Stomach (tissue), 9 donors: Measurements from ENCODE around the gene DRAP1. TPM values are rescaled to one million over a fixed set of nuclear protein-coding genes. Genes with fewer than 3 reads are reported as not detected.

Source experiments
- DNase-seq, 2 donors: peaks; one replicate each; pipeline versions ENCODE4 v3.0.0 to v3.0.0-alpha.2; 2013 to 2019
- H3K27ac ChIP-seq, 5 donors: fragments of 200-600 bp in 4 of 5; sonication (generic) in 4 of 5; one replicate each; pipeline ENCODE4 v1.5.1; 2013 to 2019; ENCODE audit warnings: mild to moderate bottlenecking in 1 of 5, moderate library complexity in 1 of 5
- H3K27me3 ChIP-seq, 3 donors: fragments of 200-600 bp; sonication (generic); one replicate each; pipeline ENCODE4 v1.5.1; 2017 to 2019; ENCODE audit warnings: mixed run types in 1 of 3
- H3K36me3 ChIP-seq, 4 donors: fragments of 200-600 bp; sonication (generic); 1 replicate in 3 of 4; 2 replicates in 1 of 4; pipeline ENCODE4 v1.5.1; 2016 to 2019
- H3K4me1 ChIP-seq, 4 donors: fragments of 200-600 bp; sonication (generic); one replicate each; pipeline ENCODE4 v1.5.1; 2016 to 2019
- H3K4me3 ChIP-seq, 4 donors: fragments of 200-600 bp; sonication (generic) in 3 of 4; one replicate each; pipeline ENCODE4 v1.5.1; 2016 to 2019; ENCODE audit warnings: mild to moderate bottlenecking in 1 of 4
- H3K9me3 ChIP-seq, 4 donors: fragments of 200-600 bp; sonication (generic); one replicate each; pipeline ENCODE4 v1.5.1; 2016 to 2019
- CTCF ChIP-seq, 7 experiments: fragments of 450-650 bp in 4 of 7; fragments of 200-600 bp in 3 of 7; sonication (generic) in 3 of 7; IDR thresholded peaks; one replicate each; pipeline ENCODE4 v1.5.1; 2016 to 2019; ENCODE audit warnings: antibody characterized with exemption in 7 of 7, control low read depth in 2 of 7, mild to moderate bottlenecking in 1 of 7
- EP300 ChIP-seq: sonication (generic); formaldehyde crosslinking; IDR thresholded peaks from one replicate; pipeline ENCODE4 v1.6.1; 2017; ENCODE audit warnings: antibody characterized with exemption
- POLR2A ChIP-seq, 4 donors: fragments of 450-650 bp; IDR thresholded peaks; one replicate each; pipeline ENCODE4 v1.6.1; 2016; ENCODE audit warnings: antibody characterized with exemption in 4 of 4, control low read depth in 2 of 4, mild to moderate bottlenecking in 1 of 4, moderate library complexity in 1 of 4
- POLR2AphosphoS5 ChIP-seq, 3 donors: sonication (generic); formaldehyde crosslinking; IDR thresholded peaks; one replicate each; pipeline ENCODE4 v1.6.1; 2016; ENCODE audit warnings: antibody characterized with exemption in 3 of 3
- WGBS, 5 donors: extraction: QIAGEN DNeasy Blood & Tissue Kit in 3 of 5; methylation state at CpG; one replicate each; pipeline versions ENCODE4 v1.1.5 to v1.1.7; 2013 to 2018; 5-methylcytosine and 5-hydroxymethylcytosine counted together
- intact Hi-C: fragments of 100-400 bp; cut with DNase I; formaldehyde crosslinking; loops from one replicate; pipeline ENCODE4 v1.15.1; 2023; ENCODE audit warnings: low total_unique reads
- polyA plus RNA-seq, 3 donors: library from polyadenylated mRNA; stranded (reverse); fragments of 200-250 nt; gene quantifications; one replicate each; pipeline ENCODE4 v1.2.3, GENCODE V29; 2013
- total RNA-seq, 5 donors: library from RNA; depleted of rRNA; stranded (reverse); fragments of >200 nt; gene quantifications; one replicate each; pipeline versions ENCODE4 v1.1.0 to v1.2.3, GENCODE V29; 2014 to 2016
- donor health status: healthy with polysubstance abuse.
- donor health status: Bipolar disorder and iron deficiency.
- donor health status: healthy.

Gene DRAP1
- total and polyA plus RNA-seq, 8 donors = 13.3 to 133 (median 64.0) TPM

- intact Hi-C loops = no loop called here
- DNase-seq = no peak
- Histone ChIP-seq H3K4me3 (no peak overlapping the region), H3K36me3 (no peaks in the 10 kb centered on the region), H3K27me3 (no peaks in the 10 kb centered on the region), H3K4me1 (peaks cover 5 to 12% (median 6%) of the 10 kb centered on the region in 4 donors), H3K27ac (no peak overlapping the region), H3K9me3 (no peaks in the 10 kb centered on the region)
- no peak for TF ChIP-seq POLR2AphosphoS5 (IDR thresholded peaks at IDR 0.05)
- TF ChIP-seq POLR2A (IDR thresholded peaks at IDR 0.05) = no peak
- TF ChIP-seq CTCF (IDR thresholded peaks at IDR 0.05) = no peak
- TF ChIP-seq EP300 = no peak
- WGBS, 5 donors = 76 to 84% (median 81%) methylated on average over 5 of the region's 5 CpGs
Observed at GRCh38 chr11:65906602-65907001, 12.6 kb upstream of the DRAP1 start.

GRCh38 chr11:65907878-65908277 lies 11.3 kb upstream of the DRAP1 start:
- Histone ChIP-seq H3K4me1 (peaks cover 11 to 25% (median 12%) of the 10 kb centered on the region in 4 donors), H3K27ac (no peak overlapping the region), H3K4me3 (no peak overlapping the region), H3K27me3 (no peaks in the 10 kb centered on the region), H3K9me3 (no peaks in the 10 kb centered on the region), H3K36me3 (no peaks in the 10 kb centered on the region)
- intact Hi-C loops = no loop called here
- TF ChIP-seq EP300 (no peak), POLR2AphosphoS5 (IDR thresholded peaks at IDR 0.05) (no peak), POLR2A (IDR thresholded peaks at IDR 0.05) (no peak), CTCF (IDR thresholded peaks at IDR 0.05) (no peak)
- 76 to 93% (median 89%) methylated on average over 6 of the region's 6 CpGs for WGBS, 5 donors
- DNase-seq = no peak

- peak in 1 of 7 experiments; percentile 22 for TF ChIP-seq CTCF (IDR thresholded peaks at IDR 0.05)
- peak in 2 of 3 donors; percentile 18 to 27 for TF ChIP-seq POLR2AphosphoS5 (IDR thresholded peaks at IDR 0.05)
- TF ChIP-seq EP300 = no peak
- H3K27ac ChIP-seq = peak overlapping the region; percentile 3 to 68 (median 21)
- H3K36me3 ChIP-seq = no peaks in the 10 kb centered on the region
- intact Hi-C loops = no loop called here
- DNase-seq = peak in 1 of 2 donors; percentile 83
- no peaks in the 10 kb centered on the region for H3K27me3 ChIP-seq
- 19 to 29% (median 22%) methylated on average over 14 of the region's 14 CpGs for whole genome bisulfite sequencing, 5 donors
- no peak overlapping the region for H3K4me3 ChIP-seq
- H3K9me3 ChIP-seq = no peaks in the 10 kb centered on the region
- H3K4me1 ChIP-seq = peaks cover 31 to 46% (median 35%) of the 10 kb centered on the region in 4 donors
Observed at GRCh38 chr11:65911682-65912568, 7.3 kb upstream of the DRAP1 start.

GRCh38 chr11:65912845-65913244 lies 6.4 kb upstream of the DRAP1 start:
- TF ChIP-seq CTCF (IDR thresholded peaks at IDR 0.05) = no peak
- no peak for TF ChIP-seq EP300
- TF ChIP-seq POLR2AphosphoS5 (IDR thresholded peaks at IDR 0.05) = no peak
- TF ChIP-seq POLR2A (IDR thresholded peaks at IDR 0.05) = no peak
- peaks cover 0 to 6% (median 0%) of the 10 kb centered on the region in 4 donors for H3K36me3 ChIP-seq
- H3K27me3 ChIP-seq = no peaks in the 10 kb centered on the region
- peaks cover 40 to 55% (median 45%) of the 10 kb centered on the region in 4 donors for H3K4me1 ChIP-seq
- no peak overlapping the region for H3K4me3 ChIP-seq
- H3K27ac ChIP-seq = peak overlapping the region in 2 of 5 donors; percentile 26 to 29
- DNase-seq = peak in 1 of 2 donors; percentile 29
- WGBS, 5 donors = 25 to 61% (median 51%) methylated on average over 4 of the region's 4 CpGs
- intact Hi-C loops = no loop called here
- H3K9me3 ChIP-seq = no peaks in the 10 kb centered on the region
